ENCODE data around the gene ENO2. TPM values are rescaled to one million over a fixed set of nuclear protein-coding genes. Genes with fewer than 3 reads are reported as not detected.

The ENO2 gene
- total RNA-seq, 6 donors from 2014 or later, result 33.4 to 44.0 (median 40.7) TPM

- Histone ChIP-seq H3K36me3 (peaks cover 0 to 11% (median 4%) of the 10 kb centered on the region in 4 donors), H3K4me1 (peaks cover 40 to 59% (median 48%) of the 10 kb centered on the region in 4 donors), H3K4me3 (peak overlapping the region; percentile 9 to 96 (median 88)), H3K9me3 (no peaks in the 10 kb centered on the region), H3K27me3 (no peaks in the 10 kb centered on the region), H3K27ac (peak overlapping the region; percentile 92 to 99 (median 96))
- peak; percentile 14 to 86 (median 36) for TF ChIP-seq POLR2A (IDR thresholded peaks at IDR 0.05)
- TF ChIP-seq EP300 (IDR thresholded peaks at IDR 0.05), result peak in 1 of 4 donors; percentile 50
- TF ChIP-seq, protein P1, sequence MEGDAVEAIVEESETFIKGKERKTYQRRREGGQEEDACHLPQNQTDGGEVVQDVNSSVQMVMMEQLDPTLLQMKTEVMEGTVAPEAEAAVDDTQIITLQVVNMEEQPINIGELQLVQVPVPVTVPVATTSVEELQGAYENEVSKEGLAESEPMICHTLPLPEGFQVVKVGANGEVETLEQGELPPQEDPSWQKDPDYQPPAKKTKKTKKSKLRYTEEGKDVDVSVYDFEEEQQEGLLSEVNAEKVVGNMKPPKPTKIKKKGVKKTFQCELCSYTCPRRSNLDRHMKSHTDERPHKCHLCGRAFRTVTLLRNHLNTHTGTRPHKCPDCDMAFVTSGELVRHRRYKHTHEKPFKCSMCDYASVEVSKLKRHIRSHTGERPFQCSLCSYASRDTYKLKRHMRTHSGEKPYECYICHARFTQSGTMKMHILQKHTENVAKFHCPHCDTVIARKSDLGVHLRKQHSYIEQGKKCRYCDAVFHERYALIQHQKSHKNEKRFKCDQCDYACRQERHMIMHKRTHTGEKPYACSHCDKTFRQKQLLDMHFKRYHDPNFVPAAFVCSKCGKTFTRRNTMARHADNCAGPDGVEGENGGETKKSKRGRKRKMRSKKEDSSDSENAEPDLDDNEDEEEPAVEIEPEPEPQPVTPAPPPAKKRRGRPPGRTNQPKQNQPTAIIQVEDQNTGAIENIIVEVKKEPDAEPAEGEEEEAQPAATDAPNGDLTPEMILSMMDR (IDR thresholded peaks at IDR 0.05), result peak in 1 of 6 experiments; percentile 13
- peak; percentile 60 to 74 for TF ChIP-seq POLR2AphosphoS5 (IDR thresholded peaks at IDR 0.05)
- ATAC-seq (ENCODE audit: low FRiP score in 2 of 2) (peak; percentile 62 to 88), DNase-seq (peak in 1 of 2 donors; percentile 87)
- WGBS, 2 donors, result 26 to 40% methylated on average over 8 of the region's 8 CpGs
These were observed 11.3 kb downstream of the ENO2 start for GRCh38 chr12:6925540-6926279.

GRCh38 chr12:6927379-6928021 is 13.1 kb downstream of the ENO2 start, which contains the start of gene ATN1:
Gene ATN1, plus strand, starts transcription at chr12:6927959. Its CDS starts 6,043 bp downstream, at chr12:6934002.
- 0 to 1% methylated on average over 27 to 31 of the region's 66 CpGs for WGBS, 2 donors
- no peaks in the 10 kb centered on the region for H3K9me3 ChIP-seq
- peaks cover 49 to 69% (median 54%) of the 10 kb centered on the region in 4 donors for H3K4me1 ChIP-seq
- H3K27ac ChIP-seq, result peak within 1 kb of the TSS; percentile 92 to 99 (median 96)
- TF ChIP-seq, protein P1 (IDR thresholded peaks at IDR 0.05), result no peak
- TF ChIP-seq EP300 (IDR thresholded peaks at IDR 0.05) (no peak), POLR2AphosphoS5 (IDR thresholded peaks at IDR 0.05) (peak; percentile 70 to 76), POLR2A (IDR thresholded peaks at IDR 0.05) (peak in 1 of 4 donors; percentile 58)
- H3K36me3 ChIP-seq, result peaks cover 0 to 3% (median under 1%) of the 10 kb centered on the region in 4 donors
- DNase-seq (peak; percentile 67 to 93), ATAC-seq (ENCODE audit: low FRiP score in 2 of 2) (peak; percentile 12 to 76)
- H3K27me3 ChIP-seq, result no peaks in the 10 kb centered on the region
- peak within 1 kb of the TSS; percentile 86 to 96 (median 90) for H3K4me3 ChIP-seq

- ATAC-seq (ENCODE audit: low FRiP score in 2 of 2) (no peak), DNase-seq (peak in 1 of 2 donors; percentile 87)
- Histone ChIP-seq H3K27ac (peak overlapping the region; percentile 92 to 99 (median 96)), H3K36me3 (peaks cover 0 to 3% (median 0%) of the 10 kb centered on the region in 4 donors), H3K27me3 (no peaks in the 10 kb centered on the region), H3K4me1 (peaks cover 53 to 74% (median 59%) of the 10 kb centered on the region in 4 donors), H3K4me3 (peak overlapping the region; percentile 86 to 96 (median 90)), H3K9me3 (no peaks in the 10 kb centered on the region)
- 0 to 1% methylated on average over 9 to 12 of the region's 79 CpGs for WGBS, 2 donors
- TF ChIP-seq, protein P1 (IDR thresholded peaks at IDR 0.05), result no peak
- TF ChIP-seq EP300 (IDR thresholded peaks at IDR 0.05) (no peak), POLR2A (IDR thresholded peaks at IDR 0.05) (no peak), POLR2AphosphoS5 (IDR thresholded peaks at IDR 0.05) (no peak)
These were observed 13.8 kb downstream of the ENO2 start for GRCh38 chr12:6928022-6928702.

GRCh38 chr12:6928703-6929407 is 14.5 kb downstream of the ENO2 start:
- peak in 1 of 4 donors; percentile 12 for TF ChIP-seq POLR2A (IDR thresholded peaks at IDR 0.05)
- TF ChIP-seq, protein P1 (IDR thresholded peaks at IDR 0.05), result no peak
- Histone ChIP-seq H3K9me3 (no peaks in the 10 kb centered on the region), H3K27ac (peak overlapping the region; percentile 92 to 99 (median 96)), H3K4me3 (peak overlapping the region; percentile 86 to 96 (median 90)), H3K27me3 (no peaks in the 10 kb centered on the region), H3K4me1 (peaks cover 60 to 80% (median 65%) of the 10 kb centered on the region in 4 donors), H3K36me3 (peaks cover 2 to 7% (median 3%) of the 10 kb centered on the region in 4 donors)
- DNase-seq (no peak), ATAC-seq (ENCODE audit: low FRiP score in 2 of 2) (no peak)
- WGBS, 2 donors, result 10 to 13% methylated on average over 19 of the region's 19 CpGs

All from upper lobe of left lung (tissue), 6 donors.